GM19238 (cell line): ENCODE data around the gene LGALS1.

Experiments used
- DNase-seq: peaks from one replicate; pipeline ENCODE4 v3.0.0; 2011; ENCODE audit warnings: low spot score; ENCODE audit not compliant: insufficient read length

LGALS1 gene

DNA sequence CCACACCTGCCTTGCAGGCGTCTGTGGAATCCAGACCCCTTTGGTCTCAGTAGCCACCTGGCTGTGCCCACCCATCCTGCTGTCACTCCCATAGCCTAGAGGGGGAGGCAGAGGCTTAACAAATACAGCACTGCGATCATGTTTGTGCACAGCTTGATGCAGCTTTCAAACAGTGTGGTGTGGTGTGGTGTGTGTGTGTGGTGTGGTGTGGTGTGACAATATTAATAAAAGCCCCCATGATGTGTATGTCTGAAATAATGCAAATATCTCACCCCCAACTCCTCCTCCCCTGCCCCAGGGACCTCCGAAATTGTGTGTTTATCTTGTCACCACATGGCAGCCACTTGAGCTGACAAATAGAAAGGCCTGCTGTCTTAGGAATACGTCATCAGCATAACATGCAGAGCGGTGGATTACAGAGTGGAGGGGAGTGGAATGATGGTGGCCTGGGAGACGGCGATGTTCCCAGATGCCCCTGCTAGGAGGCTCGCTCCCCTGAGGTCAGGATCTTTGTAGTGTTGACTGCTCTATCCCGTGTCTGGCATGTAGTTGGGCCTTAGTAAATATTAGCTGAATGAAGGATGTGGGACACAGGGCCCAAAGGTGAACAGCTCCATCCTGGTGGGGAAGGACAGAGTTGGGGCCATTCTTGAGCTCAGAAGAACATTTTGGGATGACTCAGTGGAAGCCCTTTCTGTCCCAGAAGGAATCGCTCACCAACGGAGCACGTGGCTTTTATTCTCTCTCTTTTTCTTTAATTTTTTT, 14.1 kb upstream of the LGALS1 start:
- no peak for DNase-seq

DNA sequence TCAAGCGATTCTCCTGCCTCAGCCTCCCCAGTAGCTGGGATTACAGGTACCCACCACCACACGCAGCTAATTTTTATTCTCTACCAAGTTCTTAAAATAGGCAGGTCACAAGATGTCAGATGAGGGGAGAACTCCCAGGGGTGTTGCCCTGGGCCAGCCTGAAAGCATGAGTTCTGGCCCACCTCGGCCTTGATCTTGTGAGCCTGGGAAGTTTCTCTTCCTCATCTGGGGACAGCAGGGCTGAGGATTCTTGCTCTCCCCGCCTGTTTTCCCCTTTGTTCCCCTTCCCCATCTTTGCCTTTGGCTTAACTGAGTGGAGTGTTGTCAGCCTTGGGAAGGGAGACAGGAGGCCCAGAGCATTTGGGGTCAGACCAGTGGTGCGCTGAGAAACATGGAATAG, 13.4 kb upstream of the LGALS1 start:
- no peak for DNase-seq

DNA sequence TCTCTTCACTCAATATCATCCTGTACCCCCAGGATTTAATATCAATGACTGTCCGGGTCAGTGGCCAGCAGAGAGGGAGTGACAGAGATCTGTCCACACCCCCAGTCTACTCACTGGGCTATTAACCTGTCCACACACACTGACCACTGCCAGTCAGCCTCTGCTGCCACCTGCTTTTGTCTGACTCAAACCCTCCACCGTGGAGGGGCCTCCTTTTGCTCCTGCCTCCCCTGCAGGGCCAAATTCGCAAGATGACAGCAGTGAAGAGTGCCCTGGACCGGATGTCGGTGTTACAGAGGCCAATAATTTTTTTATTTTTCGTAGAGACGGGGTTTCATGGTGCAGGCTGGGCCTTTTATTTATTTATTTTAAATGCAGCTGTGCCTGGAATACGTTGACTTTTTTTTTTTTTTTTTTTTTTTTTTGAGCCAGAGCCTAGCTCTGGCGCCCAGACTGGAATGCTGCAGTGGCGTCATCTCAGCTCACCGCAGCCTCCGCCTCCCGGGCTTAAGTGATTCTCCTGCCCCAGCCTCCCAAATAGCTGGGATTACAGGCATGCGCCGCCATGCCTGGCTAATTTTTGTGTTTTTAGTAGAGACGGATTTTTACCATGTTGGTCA, 11.8 kb upstream of the LGALS1 start:
- DNase-seq, result no peak

DNA sequence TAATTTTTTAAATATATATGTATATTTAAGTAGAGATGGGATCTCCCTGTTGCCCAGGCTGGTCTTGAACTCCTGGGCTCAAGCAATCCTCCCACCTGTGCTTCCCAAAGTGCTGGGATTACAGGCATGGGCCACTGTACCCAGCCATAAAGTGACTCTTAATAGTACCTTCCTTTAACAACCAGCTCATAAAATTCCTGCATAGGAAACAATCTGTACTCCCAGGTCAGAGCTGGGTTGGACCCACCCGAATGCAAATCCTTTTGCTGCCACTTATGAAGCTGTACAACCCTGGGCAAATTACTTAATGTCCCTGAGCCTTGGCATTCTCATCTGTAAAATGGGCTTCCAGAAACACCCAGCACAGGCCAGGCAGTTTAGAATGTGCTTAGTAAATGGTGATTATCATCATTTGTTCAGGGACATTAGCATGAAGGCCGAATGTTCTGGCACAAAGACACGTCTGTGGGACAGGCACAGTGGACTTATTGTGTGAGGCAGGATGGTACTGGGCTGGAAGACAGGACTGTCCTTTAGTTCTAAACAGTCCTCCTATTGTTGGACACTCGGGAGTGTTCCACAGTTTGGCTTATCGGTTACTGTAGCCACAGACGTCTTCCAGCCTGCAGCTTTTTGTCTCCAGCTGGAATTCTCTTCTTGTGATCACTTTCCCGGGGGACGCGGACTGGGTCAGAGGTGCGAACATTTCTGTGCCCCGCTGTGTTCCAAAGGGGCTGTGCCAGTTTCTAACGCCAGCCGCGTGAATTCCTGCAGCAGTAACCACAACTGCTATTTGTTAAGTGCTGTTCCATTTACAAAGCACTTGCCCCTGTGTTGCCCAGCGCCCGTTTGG, 11.0 kb upstream of the LGALS1 start:
- no peak for DNase-seq

DNA sequence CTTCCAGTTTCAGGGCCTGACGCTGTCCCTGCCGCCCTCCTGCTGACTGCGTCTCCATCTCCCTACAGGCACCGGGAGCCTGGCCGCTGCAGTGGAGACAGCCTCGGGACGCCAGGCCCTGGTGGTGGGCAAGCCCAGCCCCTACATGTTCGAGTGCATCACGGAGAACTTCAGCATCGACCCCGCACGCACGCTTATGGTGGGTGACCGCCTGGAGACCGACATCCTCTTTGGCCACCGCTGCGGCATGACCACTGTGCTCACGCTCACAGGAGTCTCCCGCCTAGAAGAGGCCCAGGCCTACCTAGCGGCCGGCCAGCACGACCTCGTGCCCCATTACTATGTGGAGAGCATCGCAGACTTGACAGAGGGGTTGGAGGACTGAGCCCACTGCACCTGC, 9.9 kb upstream of the LGALS1 start:
- DNase-seq, result no peak

DNA sequence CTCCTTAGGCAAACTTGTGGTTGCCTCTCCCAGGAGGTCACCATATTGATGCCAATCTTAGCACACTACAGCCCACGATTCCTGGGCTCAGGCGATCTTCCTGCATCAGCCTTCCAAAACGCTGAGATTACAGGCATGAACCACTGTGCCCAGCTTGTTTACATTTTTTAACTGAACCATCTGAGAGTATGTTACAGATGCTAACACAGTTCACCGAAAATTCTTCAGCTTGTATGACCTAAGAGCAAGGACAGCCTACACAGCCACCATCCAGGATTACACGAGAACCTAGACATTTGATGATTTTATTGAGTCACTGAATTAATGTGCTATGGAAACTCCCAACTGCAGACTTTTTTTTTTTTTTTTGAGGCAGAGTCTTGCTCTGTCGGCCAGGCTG, 5.8 kb upstream of the LGALS1 start:
- DNase-seq, result no peak

DNA sequence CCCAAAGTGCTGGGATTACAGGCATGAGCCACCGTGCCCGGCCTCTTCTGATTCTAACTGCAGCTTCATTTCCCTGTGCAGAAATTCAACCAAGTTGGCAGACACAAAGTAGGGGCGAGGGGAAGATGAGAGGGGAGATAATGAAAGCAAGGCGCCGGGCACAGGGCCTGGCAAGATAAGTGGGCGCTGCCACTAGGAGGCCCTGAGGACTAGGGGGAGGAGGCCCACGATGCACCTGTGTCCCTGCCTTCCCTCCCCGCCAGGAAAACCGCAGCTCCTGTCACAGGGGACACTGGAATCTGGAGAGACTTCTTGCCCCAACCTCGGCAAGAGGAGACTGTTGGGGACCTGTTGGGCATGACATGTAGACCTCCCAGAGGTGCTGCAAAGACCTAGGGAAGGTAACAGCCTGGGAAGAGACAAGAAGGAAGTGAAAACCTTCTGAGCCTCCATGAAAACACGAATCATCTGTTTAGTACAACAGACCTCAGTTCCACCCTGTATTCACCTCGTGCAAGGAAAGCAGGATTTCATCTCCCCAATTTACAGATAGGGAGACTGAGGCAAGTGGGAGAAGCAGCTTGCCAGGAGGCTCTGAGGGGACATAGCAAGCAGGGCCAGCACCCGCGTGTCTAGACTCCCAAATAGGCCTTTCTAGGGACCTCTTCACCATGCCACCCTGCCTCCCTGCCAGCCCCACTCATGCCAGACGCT, 3.1 kb upstream of the LGALS1 start:
- DNase-seq, result no peak

DNA sequence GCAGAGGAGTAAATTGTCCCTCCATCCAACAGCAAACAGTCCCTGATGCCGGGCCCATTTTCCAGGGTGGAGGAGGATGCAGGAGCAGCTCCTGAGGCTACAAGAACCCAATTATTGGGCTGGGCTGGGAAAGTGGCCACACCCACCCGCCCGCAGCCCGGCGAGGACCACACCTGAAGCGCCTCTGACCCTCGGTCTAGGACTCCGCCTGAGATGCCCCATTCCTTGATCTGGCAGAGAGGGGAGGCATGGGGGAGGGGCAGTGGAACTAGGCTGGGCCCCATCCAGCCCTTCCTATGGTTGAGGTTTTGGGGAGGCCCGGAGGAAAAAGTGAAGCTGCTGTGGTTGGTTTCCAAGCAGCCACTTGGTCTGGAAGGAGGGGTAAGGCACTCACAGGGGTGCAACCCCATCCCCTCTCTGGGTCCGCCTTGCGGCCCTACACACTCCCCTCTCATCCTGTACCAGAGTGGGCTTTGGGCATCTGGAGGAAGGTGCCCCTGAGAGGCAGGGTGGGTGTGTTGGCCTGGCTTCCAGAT, 2.4 kb upstream of the LGALS1 start:
- no peak for DNase-seq

DNA sequence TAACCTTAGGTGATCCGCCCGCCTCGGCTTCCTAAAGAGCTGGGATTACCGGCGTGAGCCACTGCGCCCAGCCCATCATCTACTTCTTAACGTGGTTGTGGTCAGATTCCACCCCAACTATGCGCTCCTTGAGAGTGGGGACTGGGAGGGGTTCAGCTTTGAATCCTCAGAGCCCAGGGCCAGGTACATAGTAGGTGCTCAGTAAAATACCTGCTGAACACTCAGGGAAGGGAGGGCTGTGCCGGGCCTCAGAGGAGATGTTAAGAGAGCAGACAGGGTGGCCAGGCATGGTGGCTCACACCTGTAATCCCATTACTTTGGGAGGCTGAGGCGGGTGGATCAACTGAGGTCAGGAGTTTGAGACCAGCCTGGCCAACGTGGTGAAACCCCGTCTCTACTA, 1.2 kb upstream of the LGALS1 start:
- no peak for DNase-seq

DNA sequence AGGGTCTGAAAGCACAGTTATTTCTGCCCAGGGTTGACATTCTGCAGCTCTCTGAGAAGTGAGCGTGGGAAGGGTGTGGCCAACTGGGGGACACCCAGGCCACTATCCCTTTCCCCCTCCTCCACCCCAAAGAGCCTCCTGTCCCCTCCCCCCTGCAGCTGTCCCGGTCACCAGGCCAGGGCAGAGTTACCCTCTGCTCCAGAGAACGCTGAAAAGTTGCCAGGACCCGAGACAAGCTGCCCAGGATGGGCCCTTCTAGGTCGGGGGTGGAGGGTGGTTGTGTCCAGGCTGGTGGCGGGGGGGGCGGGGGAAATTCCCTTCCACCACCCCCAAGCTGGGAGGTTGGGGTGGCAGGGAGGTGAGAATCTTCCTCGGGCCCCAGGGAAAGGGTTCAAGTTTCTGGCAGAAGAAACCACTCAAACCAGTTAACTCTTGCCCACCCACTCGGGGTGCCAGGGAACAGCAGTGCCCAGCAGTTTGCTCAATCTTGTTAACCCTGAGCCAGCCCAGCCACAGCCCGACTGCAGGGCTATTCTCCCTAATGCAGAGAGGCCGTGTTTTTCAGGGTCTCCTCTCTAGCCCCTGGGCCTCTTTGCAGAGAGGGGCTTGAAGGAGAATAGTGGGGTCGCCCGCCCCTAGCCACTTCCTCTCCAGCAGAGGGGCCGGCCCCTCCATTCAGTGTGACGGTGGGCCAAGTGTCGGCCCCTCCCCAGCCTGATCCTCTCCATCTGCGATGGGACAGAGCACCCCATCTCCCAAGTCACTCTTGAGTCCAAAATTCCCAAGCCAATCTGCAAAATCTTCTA, 697 bp downstream of the LGALS1 start:
- DNase-seq, result no peak

DNA sequence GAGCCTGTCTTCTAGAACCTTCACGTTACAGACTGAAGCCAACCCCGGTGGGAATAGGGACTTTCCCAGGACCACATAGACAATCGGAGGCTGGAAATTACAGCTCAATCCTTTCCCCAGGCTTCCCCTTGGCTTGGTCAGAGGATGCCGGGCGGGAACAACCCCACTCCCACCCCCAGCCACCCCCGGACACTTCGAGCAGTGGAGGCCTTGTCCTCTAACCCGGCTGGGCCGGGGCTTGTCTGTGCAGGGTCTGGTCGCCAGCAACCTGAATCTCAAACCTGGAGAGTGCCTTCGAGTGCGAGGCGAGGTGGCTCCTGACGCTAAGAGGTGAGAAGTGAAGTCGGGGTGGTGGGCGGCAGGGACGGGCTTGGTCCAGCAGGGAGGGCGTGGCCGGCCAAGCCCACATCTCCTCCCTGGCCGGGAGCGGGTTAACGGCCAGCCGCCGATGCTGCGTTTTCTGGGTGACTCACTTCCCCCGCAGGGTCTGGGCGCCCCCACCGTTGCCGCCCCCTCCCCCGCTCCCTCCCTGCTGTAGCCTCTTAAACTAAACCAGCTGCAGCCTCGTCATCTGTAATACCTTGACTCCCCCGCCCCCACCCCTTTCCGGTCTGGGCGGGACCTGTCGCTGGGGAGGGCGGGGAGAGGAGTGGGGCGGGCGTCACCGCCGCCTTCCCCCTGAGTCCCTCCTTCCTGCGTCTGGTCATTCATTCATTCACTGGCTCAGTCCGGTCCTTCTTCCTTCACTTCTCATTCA, 1.5 kb downstream of the LGALS1 start:
- peak; percentile 64 for DNase-seq

DNA sequence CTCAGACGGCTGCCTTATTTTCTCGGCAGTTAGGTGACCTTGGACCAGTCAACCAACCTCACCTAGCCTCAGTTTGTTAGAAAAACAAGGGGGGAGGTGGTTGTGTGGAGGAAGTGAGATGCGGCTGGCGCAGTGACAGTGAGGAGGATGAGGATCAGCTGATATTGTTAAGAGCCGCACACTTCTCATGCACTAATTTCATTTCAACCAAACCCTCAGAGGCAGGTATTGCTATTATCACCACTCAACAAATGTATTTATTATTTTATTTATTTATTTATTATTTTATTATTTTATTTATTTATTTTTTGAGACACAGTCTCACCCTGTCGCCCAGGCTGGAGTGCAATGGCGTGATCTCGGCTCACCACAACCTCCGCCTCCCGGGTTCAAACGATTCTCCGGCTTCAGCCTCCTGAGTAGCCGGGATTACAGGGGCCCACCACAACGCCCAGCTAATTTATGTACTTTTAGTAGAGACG, 2.1 kb downstream of the LGALS1 start:
- DNase-seq, result no peak

DNA sequence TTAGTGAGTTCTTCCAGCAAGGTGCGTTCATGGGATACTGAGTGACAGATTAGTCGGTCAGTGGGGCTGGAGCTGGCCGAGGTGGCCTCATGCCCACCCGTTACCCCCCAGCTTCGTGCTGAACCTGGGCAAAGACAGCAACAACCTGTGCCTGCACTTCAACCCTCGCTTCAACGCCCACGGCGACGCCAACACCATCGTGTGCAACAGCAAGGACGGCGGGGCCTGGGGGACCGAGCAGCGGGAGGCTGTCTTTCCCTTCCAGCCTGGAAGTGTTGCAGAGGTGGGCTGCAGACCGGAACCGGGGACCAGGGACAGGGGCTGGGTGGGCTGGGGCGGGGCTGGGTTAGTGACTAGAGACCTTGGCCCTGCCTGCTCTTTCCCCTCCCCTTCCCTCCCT, 2.9 kb downstream of the LGALS1 start:
- DNase-seq, result no peak

DNA sequence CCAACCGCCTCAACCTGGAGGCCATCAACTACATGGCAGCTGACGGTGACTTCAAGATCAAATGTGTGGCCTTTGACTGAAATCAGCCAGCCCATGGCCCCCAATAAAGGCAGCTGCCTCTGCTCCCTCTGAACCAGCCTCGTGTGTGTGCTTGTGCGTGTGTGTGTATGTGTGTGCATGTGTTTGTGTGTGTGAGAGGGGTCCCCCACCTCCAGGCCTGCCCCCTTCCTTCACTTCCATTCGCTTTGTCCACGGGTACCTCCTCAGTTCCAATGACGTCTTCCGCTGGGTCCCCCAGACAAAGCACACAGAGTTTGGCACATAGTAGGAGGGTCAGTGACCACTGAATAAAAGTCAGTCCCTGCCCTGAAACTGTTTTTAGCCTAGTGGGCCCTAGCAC, 4.2 kb downstream of the LGALS1 start:
- DNase-seq, result no peak

DNA sequence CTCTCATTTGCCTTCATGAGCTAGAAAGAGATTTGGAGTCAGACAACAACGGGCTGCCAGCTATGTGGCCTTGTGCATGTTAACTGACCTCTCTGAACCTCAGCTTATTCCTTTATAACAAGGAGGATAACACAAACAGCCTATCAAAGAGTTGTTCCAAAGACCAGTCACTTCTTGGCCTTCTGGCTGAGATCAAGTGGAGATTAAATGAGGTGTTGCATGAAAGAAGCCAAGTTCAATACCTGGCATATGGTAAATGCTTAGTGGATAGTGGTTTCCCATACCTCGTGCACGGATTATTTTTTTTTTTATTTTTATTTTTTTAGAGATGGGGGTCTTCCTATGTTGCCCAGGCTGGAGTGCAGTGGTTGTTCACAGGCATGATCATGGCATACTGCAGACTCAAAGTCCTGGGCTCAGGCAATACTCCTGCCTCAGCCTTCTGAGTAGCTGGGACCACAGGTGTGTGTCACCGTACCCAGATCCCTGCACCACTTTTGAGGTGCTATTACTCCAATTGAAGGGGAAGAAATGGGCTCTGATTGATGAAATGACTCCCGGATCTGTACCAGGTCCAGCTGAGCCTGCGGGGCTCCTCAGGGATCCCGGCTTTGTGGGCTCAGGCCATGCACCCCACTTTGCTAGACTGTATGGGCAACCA, 4.9 kb downstream of the LGALS1 start:
- no peak for DNase-seq

DNA sequence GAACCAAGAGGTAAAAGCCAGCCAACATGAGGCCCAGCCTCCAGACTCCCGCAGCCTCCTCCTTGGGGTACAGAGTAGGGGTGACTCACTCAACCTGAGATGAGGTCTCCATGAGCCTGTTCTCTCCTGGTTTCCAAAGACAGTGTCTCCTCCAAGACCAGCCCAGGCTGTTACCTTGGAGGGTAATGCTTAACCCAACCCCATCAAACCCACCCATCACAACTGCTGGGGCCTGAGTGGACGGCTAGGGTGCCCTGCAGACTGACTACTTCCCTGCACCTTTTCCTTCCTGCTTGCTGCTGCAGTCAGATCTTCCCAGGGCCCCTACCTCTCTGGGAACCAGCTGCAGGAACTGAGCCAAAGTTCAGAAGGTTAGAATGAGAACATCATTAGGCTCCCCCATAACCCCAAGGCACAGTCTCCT, 5.6 kb downstream of the LGALS1 start:
- DNase-seq, result no peak

DNA sequence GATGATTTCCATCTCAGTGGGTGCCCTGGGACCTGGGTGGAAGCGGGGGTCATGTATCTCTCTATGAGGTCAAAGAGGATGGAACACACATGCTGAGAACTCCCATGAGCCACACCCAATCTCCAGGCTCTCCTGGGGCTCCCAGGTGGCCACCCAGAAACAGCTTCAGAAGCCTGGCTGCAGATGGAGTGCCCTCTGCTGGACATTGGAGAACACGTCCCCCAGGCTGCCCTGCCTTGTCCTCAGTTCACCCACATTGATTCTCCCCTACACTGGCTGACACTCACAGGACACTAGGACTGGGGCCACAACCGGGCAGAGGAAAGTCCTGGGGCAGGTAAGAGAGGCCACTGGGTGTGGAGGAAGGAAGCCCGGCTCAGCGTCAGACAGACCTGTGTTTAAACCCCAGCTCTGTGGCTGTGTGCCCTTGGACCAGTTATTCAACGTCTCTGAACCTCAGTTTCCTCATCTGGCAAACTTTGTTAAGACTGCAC, 6.2 kb downstream of the LGALS1 start:
- DNase-seq, result peak; percentile 61

DNA sequence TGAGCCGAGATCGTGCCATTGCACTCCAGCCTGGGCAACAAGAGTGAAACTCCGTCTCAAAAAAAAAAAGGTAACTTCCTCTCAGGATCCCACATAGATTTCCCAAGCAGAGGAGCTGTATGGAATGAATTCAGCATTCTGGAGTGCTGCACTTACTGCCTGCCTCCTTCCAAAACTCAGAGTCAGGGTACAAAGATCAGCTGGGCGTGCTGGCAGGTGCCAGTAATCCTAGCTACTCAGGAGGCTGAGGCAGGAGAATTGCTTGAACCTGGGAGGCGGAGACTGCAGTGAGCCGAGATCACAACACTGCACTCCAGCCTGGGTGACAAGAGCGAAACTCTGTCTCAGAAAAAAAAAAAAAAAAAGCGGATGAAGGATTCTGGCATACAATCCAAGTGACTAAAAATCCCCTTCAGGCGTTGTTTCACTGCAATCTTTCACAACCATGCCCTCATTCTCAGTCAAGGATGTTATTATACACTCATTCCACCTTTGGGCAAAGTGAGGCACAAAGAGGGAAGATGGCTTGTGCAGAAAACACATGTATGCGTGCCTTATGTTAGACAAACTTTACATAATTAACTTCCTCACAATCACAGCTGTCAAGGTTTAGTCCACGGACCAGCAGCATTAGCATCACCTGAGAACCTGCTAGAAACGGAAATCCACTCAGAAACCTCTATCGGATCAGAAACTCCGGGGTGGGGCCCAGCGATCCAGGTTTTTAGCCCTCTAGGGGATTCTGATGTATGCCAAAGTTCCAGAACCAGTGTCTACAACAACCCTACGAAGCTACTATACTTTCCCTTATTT, 9.6 kb downstream of the LGALS1 start:
- DNase-seq, result no peak
